ENCODE data around the gene SLC26A11. TPM values are rescaled to one million over a fixed set of nuclear protein-coding genes. Genes with fewer than 3 reads are reported as not detected.
"Not testable (repeated sequence)": the region's sequence is repeated elsewhere in the genome, so short reads cannot be mapped to it uniquely, and the experiment has no call there.

Gene SLC26A11
- polyA plus RNA-seq, 3 donors: 22.0 to 33.8 (median 25.1) TPM

GRCh38 chr17:80291260-80291659 lies 71.0 kb downstream of the SLC26A11 start:
- no peak for DNase-seq (ENCODE audit: extremely low read depth in 1 of 11, low read depth in 9 of 11, low spot score in 4 of 11)

GRCh38 chr17:80291691-80292487 lies 71.7 kb downstream of the SLC26A11 start:
- DNase-seq (ENCODE audit: extremely low read depth in 1 of 11, low read depth in 9 of 11, low spot score in 4 of 11): no peak

GRCh38 chr17:80292521-80292971 lies 72.3 kb downstream of the SLC26A11 start:
- peak in 6 of 11 donors; percentile 15 to 58 (median 28) for DNase-seq (ENCODE audit: extremely low read depth in 1 of 11, low read depth in 9 of 11, low spot score in 4 of 11)

GRCh38 chr17:80294210-80294609 lies 74.0 kb downstream of the SLC26A11 start:
- DNase-seq (ENCODE audit: extremely low read depth in 1 of 11, low read depth in 9 of 11, low spot score in 4 of 11): no peak

- DNase-seq (ENCODE audit: extremely low read depth in 1 of 11, low read depth in 9 of 11, low spot score in 4 of 11): no peak
These were observed 74.4 kb downstream of the SLC26A11 start for GRCh38 chr17:80294653-80295052.

GRCh38 chr17:80295146-80295545 lies 74.9 kb downstream of the SLC26A11 start:
- no peak for DNase-seq (ENCODE audit: extremely low read depth in 1 of 11, low read depth in 9 of 11, low spot score in 4 of 11)

GRCh38 chr17:80295559-80295958 lies 75.3 kb downstream of the SLC26A11 start:
- no peak for DNase-seq (ENCODE audit: extremely low read depth in 1 of 11, low read depth in 9 of 11, low spot score in 4 of 11)

- no peak for DNase-seq (ENCODE audit: extremely low read depth in 1 of 11, low read depth in 9 of 11, low spot score in 4 of 11)
These were observed 76.0 kb downstream of the SLC26A11 start for GRCh38 chr17:80296221-80296620.

GRCh38 chr17:80297996-80298560 lies 77.9 kb downstream of the SLC26A11 start:
- DNase-seq (ENCODE audit: extremely low read depth in 1 of 11, low read depth in 9 of 11, low spot score in 4 of 11): no peak

- not testable (repeated sequence) for DNase-seq (ENCODE audit: extremely low read depth in 1 of 11, low read depth in 9 of 11, low spot score in 4 of 11)
These were observed 79.3 kb downstream of the SLC26A11 start for GRCh38 chr17:80299350-80300100.

- not testable (repeated sequence) for DNase-seq (ENCODE audit: extremely low read depth in 1 of 11, low read depth in 9 of 11, low spot score in 4 of 11)
These were observed 80.5 kb downstream of the SLC26A11 start for GRCh38 chr17:80300756-80301155.

Other genes starting within 250 kb of the SLC26A11 start
- 10 to 100 TPM; 33.9 to 40.3 (median 40.0) TPM for gene TBC1D16, start 184.6 kb upstream of the SLC26A11 start, polyA plus RNA-seq (ENCODE audit: insufficient read length in 3 of 3)
- gene CCDC40, start 183.8 kb upstream of the SLC26A11 start, polyA plus RNA-seq (ENCODE audit: insufficient read length in 3 of 3): 10 to 100 TPM; 12.1 to 21.6 (median 13.8) TPM
- gene GAA, start 118.8 kb upstream of the SLC26A11 start, polyA plus RNA-seq (ENCODE audit: insufficient read length in 3 of 3): 10 to 100 TPM; 24.5 to 54.1 (median 42.4) TPM
- 100 to 1,000 TPM in 2 of 3 donors, 10 to 100 TPM in 1; 95.6 to 122 (median 115) TPM for gene EIF4A3, start 73.3 kb upstream of the SLC26A11 start, polyA plus RNA-seq (ENCODE audit: insufficient read length in 3 of 3)
- 1 to 10 TPM in 1 of 3 donors, under 1 TPM in 2; 0.75 to 2.3 (median 0.92) TPM for gene CARD14, start 50.4 kb upstream of the SLC26A11 start, polyA plus RNA-seq (ENCODE audit: insufficient read length in 3 of 3)
- gene SGSH, start 94 bp upstream of the SLC26A11 start, polyA plus RNA-seq (ENCODE audit: insufficient read length in 3 of 3): 10 to 100 TPM; 31.1 to 57.1 (median 37.0) TPM
- gene RNF213, start 40.4 kb downstream of the SLC26A11 start, polyA plus RNA-seq (ENCODE audit: insufficient read length in 3 of 3): 100 to 1,000 TPM in 1 of 3 donors, 10 to 100 TPM in 2; 62.4 to 112 (median 71.0) TPM
- gene ENDOV, start 194.7 kb downstream of the SLC26A11 start, polyA plus RNA-seq (ENCODE audit: insufficient read length in 3 of 3): 10 to 100 TPM; 28.7 to 40.9 (median 34.6) TPM